HG02981 (cell line): Measurements from ENCODE around the gene FLYWCH2.

Experiments
- ATAC-seq: cut with Tn5 transposase; IDR thresholded peaks from one replicate; pipeline ENCODE4 v1.9.1; 2021; ENCODE audit warnings: mild to moderate bottlenecking, moderate library complexity; ENCODE audit not compliant: unreplicated experiment

FLYWCH2 gene

GRCh38 chr16:2853531-2854073 is 29.4 kb upstream of the FLYWCH2 start:
- ATAC-seq: no peak

- ATAC-seq: no peak
Measured at GRCh38 chr16:2854700-2855309, 28.2 kb upstream of the FLYWCH2 start.

GRCh38 chr16:2855536-2855935 is 27.5 kb upstream of the FLYWCH2 start:
- ATAC-seq: no peak

- no peak for ATAC-seq
Measured at GRCh38 chr16:2856061-2856670, 26.8 kb upstream of the FLYWCH2 start.

GRCh38 chr16:2856686-2857450 is 26.1 kb upstream of the FLYWCH2 start:
- ATAC-seq: no peak

GRCh38 chr16:2857451-2858244 is 25.4 kb upstream of the FLYWCH2 start, which contains the start of gene PRSS22:
TSS of gene PRSS22 (minus strand) at chr16:2858170. CDS start at chr16:2858104, 66 bp downstream.
- no peak for ATAC-seq

- ATAC-seq: no peak
Measured at GRCh38 chr16:2858245-2859025, 24.6 kb upstream of the FLYWCH2 start.

GRCh38 chr16:2859686-2860265 is 23.2 kb upstream of the FLYWCH2 start:
- no peak for ATAC-seq

- ATAC-seq: no peak
Measured at GRCh38 chr16:2860826-2861567, 22.0 kb upstream of the FLYWCH2 start.

GRCh38 chr16:2865651-2866050 is 17.4 kb upstream of the FLYWCH2 start:
- no peak for ATAC-seq

- no peak for ATAC-seq
Measured at GRCh38 chr16:2866431-2866830, 16.6 kb upstream of the FLYWCH2 start.

- no peak for ATAC-seq
Measured at GRCh38 chr16:2867661-2867986, 15.4 kb upstream of the FLYWCH2 start.

- peak; percentile 86 for ATAC-seq
Measured at GRCh38 chr16:2867987-2868789, 14.8 kb upstream of the FLYWCH2 start.

GRCh38 chr16:2871926-2872325 is 11.1 kb upstream of the FLYWCH2 start:
- ATAC-seq: no peak

- ATAC-seq: no peak
Measured at GRCh38 chr16:2874032-2874911, 8.7 kb upstream of the FLYWCH2 start.

- ATAC-seq: peak; percentile 68
Measured at GRCh38 chr16:2874912-2875362, 8.1 kb upstream of the FLYWCH2 start.

- no peak for ATAC-seq
Measured at GRCh38 chr16:2879854-2880508, 3.0 kb upstream of the FLYWCH2 start.
